Upper lobe of left lung (tissue), 6 donors: ENCODE data around the gene GRIK2. TPM values are rescaled to one million over a fixed set of nuclear protein-coding genes. Genes with fewer than 3 reads are reported as not detected.

Source experiments
- ATAC-seq, 2 donors: fragments of 200-7000 bp; cut with Tn5 transposase; one replicate each; pipeline ENCODE4 v1.9.1; 2022; ENCODE audit warnings: mild to moderate bottlenecking in 2 of 2, moderate library complexity in 2 of 2; ENCODE audit not compliant: low FRiP score in 2 of 2
- DNase-seq, 2 donors: peaks; one replicate each; pipeline ENCODE4 v3.0.0-alpha.2; 2019 to 2020
- H3K27ac ChIP-seq, 4 donors: fragments of 200-600 bp; sonication (generic); one replicate each; pipeline ENCODE4 v1.5.1; 2016 to 2019
- H3K27me3 ChIP-seq, 4 donors: fragments of 200-600 bp; sonication (generic); one replicate each; pipeline ENCODE4 v1.5.1; 2017 to 2019
- H3K36me3 ChIP-seq, 4 donors: fragments of 200-600 bp; sonication (generic); one replicate each; pipeline ENCODE4 v1.5.1; 2016 to 2019
- H3K4me1 ChIP-seq, 4 donors: fragments of 200-600 bp; sonication (generic); one replicate each; pipeline ENCODE4 v1.5.1; 2018 to 2019
- H3K4me3 ChIP-seq, 4 donors: fragments of 200-600 bp; sonication (generic); one replicate each; pipeline ENCODE4 v1.5.1; 2017 to 2019; ENCODE audit warnings: mild to moderate bottlenecking in 2 of 4, moderate library complexity in 1 of 4
- H3K9me3 ChIP-seq, 4 donors: fragments of 200-600 bp; sonication (generic); one replicate each; pipeline ENCODE4 v1.5.1; 2018 to 2019
- CTCF ChIP-seq, 6 experiments: fragments of 450-650 bp in 4 of 6; fragments of 200-600 bp in 2 of 6; sonication (generic) in 2 of 6; IDR thresholded peaks; one replicate each; pipeline ENCODE4 v1.5.1; 2016 to 2019; ENCODE audit warnings: antibody characterized with exemption in 6 of 6
- EP300 ChIP-seq, 4 donors: sonication (generic); formaldehyde crosslinking; IDR thresholded peaks; one replicate each; pipeline ENCODE4 v1.5.1; 2017; ENCODE audit warnings: antibody characterized with exemption in 4 of 4, control low read depth in 2 of 4
- POLR2A ChIP-seq, 4 donors: fragments of 450-650 bp; IDR thresholded peaks; one replicate each; pipeline ENCODE4 v1.5.1; 2016 to 2017; ENCODE audit warnings: antibody characterized with exemption in 4 of 4, mild to moderate bottlenecking in 2 of 4
- POLR2AphosphoS5 ChIP-seq, 2 donors: sonication (generic); formaldehyde crosslinking; IDR thresholded peaks; one replicate each; pipeline ENCODE4 v1.5.1; 2017; ENCODE audit warnings: antibody characterized with exemption in 2 of 2
- WGBS, 2 donors: methylation state at CpG; one replicate each; pipeline ENCODE4 v1.1.5; 2017 to 2018; 5-methylcytosine and 5-hydroxymethylcytosine counted together
- total RNA-seq, 6 donors: library from RNA; depleted of rRNA in 4 of 6; stranded (reverse); fragments of >200 nt in 4 of 6; gene quantifications; one replicate each; pipeline versions ENCODE4 v1.1.0 to v1.2.1, GENCODE V29; 2016 to 2021
- donor health status: DM: no; HTN: no; CAD: no; lungs with moderate emphysema.
- donor health status: DM: no; HTN: yes; CAD: no; lungs with severe emphysema.

Gene GRIK2
- total RNA-seq, 6 donors from 2014 or later = 0.07 to 1.2 (median 0.50) TPM; not detected in 2

- no peak for ATAC-seq
Measured at GRCh38 chr6:101728388-101728787, 334.9 kb downstream of the GRIK2 start.

GRCh38 chr6:101728956-101729355 is 335.4 kb downstream of the GRIK2 start:
- Histone ChIP-seq H3K27ac (no peak overlapping the region), H3K4me1 (no peaks in the 10 kb centered on the region), H3K36me3 (no peaks in the 10 kb centered on the region), H3K9me3 (no peaks in the 10 kb centered on the region), H3K27me3 (no peaks in the 10 kb centered on the region), H3K4me3 (no peak overlapping the region)
- DNase-seq (no peak), ATAC-seq (no peak)
- TF ChIP-seq CTCF (IDR thresholded peaks at IDR 0.05) = no peak
- TF ChIP-seq POLR2A (IDR thresholded peaks at IDR 0.05) = no peak
- no peak for TF ChIP-seq POLR2AphosphoS5 (IDR thresholded peaks at IDR 0.05)
- TF ChIP-seq EP300 (IDR thresholded peaks at IDR 0.05) = no peak

More at GRCh38 chr6:101728388-101728787, 334.9 kb downstream of the GRIK2 start:
- TF ChIP-seq EP300 (IDR thresholded peaks at IDR 0.05) (no peak), POLR2A (IDR thresholded peaks at IDR 0.05) (no peak), CTCF (IDR thresholded peaks at IDR 0.05) (no peak), POLR2AphosphoS5 (IDR thresholded peaks at IDR 0.05) (no peak)
- no peaks in the 10 kb centered on the region for H3K4me1 ChIP-seq
- 79 to 82% methylated on average over 2 of the region's 2 CpGs for WGBS, 2 donors
- no peak for DNase-seq
- H3K9me3 ChIP-seq = no peaks in the 10 kb centered on the region
- no peaks in the 10 kb centered on the region for H3K36me3 ChIP-seq
- no peak overlapping the region for H3K27ac ChIP-seq
- no peaks in the 10 kb centered on the region for H3K27me3 ChIP-seq
- no peak overlapping the region for H3K4me3 ChIP-seq

GRCh38 chr6:101730954-101731353 is 337.4 kb downstream of the GRIK2 start:
- TF ChIP-seq EP300 (IDR thresholded peaks at IDR 0.05) (no peak), CTCF (IDR thresholded peaks at IDR 0.05) (no peak), POLR2A (IDR thresholded peaks at IDR 0.05) (no peak), POLR2AphosphoS5 (IDR thresholded peaks at IDR 0.05) (no peak)
- Histone ChIP-seq H3K4me3 (no peak overlapping the region), H3K9me3 (no peaks in the 10 kb centered on the region), H3K27ac (no peak overlapping the region), H3K27me3 (no peaks in the 10 kb centered on the region), H3K36me3 (no peaks in the 10 kb centered on the region), H3K4me1 (no peaks in the 10 kb centered on the region)
- WGBS, 2 donors = 21 to 31% methylated on average over 2 of the region's 2 CpGs
- DNase-seq = no peak
- no peak for ATAC-seq

- Histone ChIP-seq H3K9me3 (no peaks in the 10 kb centered on the region), H3K4me1 (no peaks in the 10 kb centered on the region), H3K4me3 (no peak overlapping the region), H3K27me3 (no peaks in the 10 kb centered on the region), H3K36me3 (no peaks in the 10 kb centered on the region), H3K27ac (no peak overlapping the region)
- DNase-seq = no peak
- no peak for ATAC-seq
- TF ChIP-seq CTCF (IDR thresholded peaks at IDR 0.05) (no peak), EP300 (IDR thresholded peaks at IDR 0.05) (no peak), POLR2A (IDR thresholded peaks at IDR 0.05) (no peak), POLR2AphosphoS5 (IDR thresholded peaks at IDR 0.05) (no peak)
Measured at GRCh38 chr6:101733899-101734298, 340.4 kb downstream of the GRIK2 start.

GRCh38 chr6:101738481-101738880 is 345.0 kb downstream of the GRIK2 start:
- H3K27me3 ChIP-seq = no peaks in the 10 kb centered on the region
- no peak overlapping the region for H3K4me3 ChIP-seq
- WGBS, 2 donors = 93 to 100% methylated on average over 1 of the region's 1 CpG
- H3K27ac ChIP-seq = no peak overlapping the region
- DNase-seq (no peak), ATAC-seq (no peak)
- TF ChIP-seq POLR2A (IDR thresholded peaks at IDR 0.05) (no peak), POLR2AphosphoS5 (IDR thresholded peaks at IDR 0.05) (no peak), CTCF (IDR thresholded peaks at IDR 0.05) (no peak), EP300 (IDR thresholded peaks at IDR 0.05) (no peak)
- no peaks in the 10 kb centered on the region for H3K9me3 ChIP-seq
- no peaks in the 10 kb centered on the region for H3K36me3 ChIP-seq
- no peaks in the 10 kb centered on the region for H3K4me1 ChIP-seq
